K562 (cell line): Measurements from ENCODE around the gene MMRN1. TPM values are rescaled to one million over a fixed set of nuclear protein-coding genes. Genes with fewer than 3 reads are reported as not detected.

Source experiments
- ATAC-seq: fragments of 200-7000 bp; cut with Tn5 transposase; 3 replicates; pipeline ENCODE4 v1.9.1; 2020; ENCODE audit warnings: moderate library complexity
- BruUV-seq: library from RNA; stranded (reverse); fragments of 400-500 nt; replicated peaks from 2 replicates; lab custom pipeline; 2021; lab: Mats Ljungman, UMichigan
- CTCF ChIA-PET: fragments of 300-600 bp; formaldehyde crosslinking; extraction: SDS; loops from one replicate; lab custom pipeline; 2021; ENCODE audit warnings: low intra/inter-chr PET ratio; lab: Yijun Ruan, JAX
- POLR2A ChIA-PET: fragments of 300-600, 350-650 bp; sonication (Branson Sonifier 250); formaldehyde crosslinking; extraction: SDS; loops from one replicate; lab custom pipeline; 2021; ENCODE audit warnings: antibody characterized with exemption, inconsistent platforms; lab: Yijun Ruan, JAX
- DNase-seq, 4 experiments: peaks; one replicate each; pipeline versions ENCODE4 v3.0.0 to v3.0.0-alpha.2; 2011 to 2018; ENCODE audit warnings: low spot score in 3 of 4, mixed read lengths in 3 of 4; ENCODE audit errors: extremely low read depth in 1 of 4
- FAIRE-seq: peaks from 2 replicates; lab custom pipeline; 2011; peaks lifted over from hg19 to GRCh38; lab: Jason Lieb, UNC
- H2AFZ ChIP-seq: 2 replicates; pipeline ENCODE4 v1.6.0; 2011; ENCODE audit warnings: low read depth, low read length, control low read depth, inconsistent platforms
- H3K27ac ChIP-seq: fragments of 200-600 bp; 3 replicates; pipeline ENCODE4 v1.8.0; 2011; ENCODE audit warnings: low read depth, mild to moderate bottlenecking, control low read depth, inconsistent platforms, low read length, moderate library complexity, mixed read lengths; ENCODE audit errors: extremely low read depth
- H3K27me3 ChIP-seq, 2 experiments: fragments of 300-600 bp in 1 of 2; 2 replicates in 1 of 2; 3 replicates in 1 of 2; pipeline versions ENCODE4 v1.6.0 to v1.8.0; 2011; ENCODE audit warnings: inconsistent platforms in 2 of 2, low read length in 2 of 2, mild to moderate bottlenecking in 1 of 2, mixed read lengths in 1 of 2, moderate library complexity in 1 of 2; ENCODE audit not compliant: control insufficient read depth in 2 of 2, insufficient read depth in 2 of 2
- H3K36me3 ChIP-seq: fragments of 300-600 bp; 3 replicates; pipeline ENCODE4 v1.8.0; 2011; ENCODE audit warnings: mild to moderate bottlenecking, low read length, inconsistent platforms; ENCODE audit not compliant: control insufficient read depth, insufficient read depth
- H3K4me1 ChIP-seq, 2 experiments: fragments of 200-600 bp in 1 of 2; replicated peaks in 1 of 2; 2 replicates in 1 of 2; 3 replicates in 1 of 2; pipeline versions ENCODE4 v1.5.1 to v1.8.0; 2011; ENCODE audit warnings: inconsistent platforms in 2 of 2, low read length in 2 of 2, mild to moderate bottlenecking in 1 of 2, mixed read lengths in 1 of 2, moderate library complexity in 1 of 2; ENCODE audit not compliant: control insufficient read depth in 2 of 2, insufficient read depth in 2 of 2
- H3K4me2 ChIP-seq: 2 replicates; pipeline ENCODE4 v1.6.1; 2011; ENCODE audit warnings: low read length, control low read depth, inconsistent platforms, mixed read lengths; ENCODE audit not compliant: insufficient read depth
- H3K4me3 ChIP-seq: fragments of 200-600 bp; sonication (generic), shearing (Covaris generic); 2 replicates; pipeline ENCODE4 v1.5.1; 2016; ENCODE audit warnings: control low read depth, inconsistent platforms
- H3K79me2 ChIP-seq: fragments of 200-600 bp; 3 replicates; pipeline ENCODE4 v1.8.0; 2011; ENCODE audit warnings: low read length, inconsistent platforms; ENCODE audit not compliant: control insufficient read depth, insufficient read depth
- H3K9ac ChIP-seq, 2 experiments: 2 replicates each; pipeline versions ENCODE4 v1.6.0 to v1.6.1; 2011; ENCODE audit warnings: low read depth in 2 of 2, low read length in 2 of 2, control low read depth in 1 of 2, inconsistent platforms in 1 of 2, mild to moderate bottlenecking in 1 of 2, mixed read lengths in 1 of 2; ENCODE audit not compliant: insufficient read depth in 1 of 2
- H3K9me1 ChIP-seq: one replicate; pipeline ENCODE4 v1.6.0; 2011; ENCODE audit warnings: inconsistent platforms, mild to moderate bottlenecking, low read length, moderate library complexity; ENCODE audit not compliant: control insufficient read depth, insufficient read depth
- H3K9me3 ChIP-seq: replicated peaks from 2 replicates; pipeline ENCODE4 v1.5.1; 2011; ENCODE audit warnings: low read depth, low read length, inconsistent platforms; ENCODE audit not compliant: control insufficient read depth, insufficient read depth
- H4K20me1 ChIP-seq: replicated peaks from 2 replicates; pipeline ENCODE4 v1.6.1; 2011; ENCODE audit warnings: low read length, inconsistent platforms, mixed read lengths; ENCODE audit not compliant: control insufficient read depth, insufficient read depth
- ARID2 ChIP-seq: fragments of 450-650 bp; IDR thresholded peaks from 2 replicates; pipeline ENCODE4 v1.6.1; 2017; ENCODE audit warnings: antibody characterized with exemption, mild to moderate bottlenecking
- CEBPB ChIP-seq: fragments of 450-650 bp; IDR thresholded peaks from 2 replicates; pipeline ENCODE4 v1.6.1; 2016; ENCODE audit warnings: missing genetic modification characterization, missing compliant biosample characterization
- ESRRB ChIP-seq: fragments of 250-450 bp; sonication (Bioruptor Pico); IDR thresholded peaks from 2 replicates; pipeline ENCODE4 v1.5.0; 2020; ENCODE audit warnings: mild to moderate bottlenecking, moderate library complexity, borderline replicate concordance
- FOXK2 ChIP-seq, 2 experiments: fragments of 450-650 bp; IDR thresholded peaks in 1 of 2; conservative IDR thresholded peaks in 1 of 2; 2 replicates each; pipeline ENCODE4 v1.6.1; 2016; ENCODE audit warnings: low read depth in 2 of 2, mild to moderate bottlenecking in 1 of 2
- SAFB ChIP-seq: fragments of 200-400 bp; formaldehyde crosslinking; IDR thresholded peaks from 2 replicates; pipeline ENCODE4 v1.6.1; 2017; ENCODE audit warnings: low read depth, low read length, borderline replicate concordance
- USF1 ChIP-seq: sonication (generic); formaldehyde crosslinking; IDR thresholded peaks from 2 replicates; pipeline ENCODE4 v1.9.0; 2022; ENCODE audit warnings: mild to moderate bottlenecking, missing genetic modification reagents
- ZEB2 ChIP-seq: fragments of 450-650 bp; IDR thresholded peaks from 2 replicates; pipeline ENCODE4 v1.6.1; 2016
- WGBS: fragments of 100-300 bp; shearing (Covaris generic); methylation state at CpG from one replicate; pipeline ENCODE4 v1.1.6; 2016; ENCODE audit warnings: low coverage, mixed read lengths; ENCODE audit not compliant: insufficient coverage; ENCODE audit errors: missing lambda C conversion rate; 5-methylcytosine and 5-hydroxymethylcytosine counted together
- in situ Hi-C: fragments of 300-500 bp; cut with MboI; formaldehyde crosslinking; loops from 4 replicates; pipeline ENCODE4 v1.15.0; 2018; ENCODE audit warnings: inconsistent platforms, mixed read lengths
- intact Hi-C: fragments of 100-400 bp; cut with micrococcal nuclease; formaldehyde crosslinking; loops from 2 replicates; pipeline ENCODE4 v1.14.2; 2022
- polyA plus RNA-seq, 8 experiments: library from polyadenylated mRNA; depleted of rRNA in 4 of 8; stranded (reverse) in 5 of 8; unstranded in 3 of 8; fragments of >200 nt; fragmentation: Nextera tagmentation in 2 of 8; fragmentation: Illumina TruSeq in 1 of 8; extraction: Ambion mirVana in 2 of 8; extraction: Trizol in 1 of 8; gene quantifications; 2 replicates each; pipeline versions ENCODE4 v1.2.1 to v1.2.3, GENCODE V29; 2011 to 2014; ENCODE audit warnings: inconsistent platforms in 1 of 8, missing spikeins in 1 of 8
- total RNA-seq, 7 experiments: library from RNA; depleted of rRNA in 6 of 7; stranded (reverse); fragments of >200 nt in 6 of 7; fragmentation: Illumina TruSeq in 2 of 7; extraction: Trizol in 2 of 7; gene quantifications; 2 replicates each; pipeline versions ENCODE4 v1.2.1 to v1.2.3, GENCODE V29; 2011 to 2021; ENCODE audit warnings: low replicate concordance in 1 of 7
- TF ChIP-seq, protein P1 (sequence below): fragments of 450-650 bp; IDR thresholded peaks from 2 replicates; pipeline ENCODE4 v1.6.1; 2017; ENCODE audit warnings: mild to moderate bottlenecking, moderate library complexity

Gene MMRN1
- total and polyA plus RNA-seq, 9 of the 15 experiments (the other 6 are each of a cell fraction or from before 2014, with no cell fraction given), result 0.01 to 0.06 (median 0.02) TPM; not detected in 6

- WGBS, result 12% methylated on average over 3 of the region's 3 CpGs
- Histone ChIP-seq H3K9me1 (no peaks in the 10 kb centered on the region), H2AFZ (no peak overlapping the region), H3K27me3 (no peaks in the 10 kb centered on the region), H3K36me3 (no peaks in the 10 kb centered on the region), H3K4me2 (no peak overlapping the region), H3K27ac (no peak overlapping the region), H3K79me2 (no peaks in the 10 kb centered on the region), H3K4me3 (no peak overlapping the region), H3K9ac (no peak overlapping the region), H3K9me3 (no peaks in the 10 kb centered on the region), H3K4me1 (no peaks in the 10 kb centered on the region), H4K20me1 (no peaks in the 10 kb centered on the region)
- ChIA-PET CTCF (no interaction called here), POLR2A (no interaction called here)
- no peak for FAIRE-seq
- no peak for TF ChIP-seq ARID2
- no peak for TF ChIP-seq ESRRB (CRISPR knock-in tag)
- TF ChIP-seq USF1 (CRISPR knock-in tag), result no peak
- no peak for TF ChIP-seq FOXK2 (conservative IDR thresholded peaks at IDR 0.05 in 1 of 2, IDR thresholded peaks at IDR 0.05 in 1 of 2; ENCODE audit: low read depth in 2 of 2)
- no peak for ATAC-seq
- BruUV-seq, result no TSS peak
- no peak for DNase-seq
- intact Hi-C loops, result no loop called here
- in situ Hi-C loops, result no loop called here
These were observed 18.1 kb upstream of the MMRN1 start for GRCh38 chr4:89876548-89876947.

DNA sequence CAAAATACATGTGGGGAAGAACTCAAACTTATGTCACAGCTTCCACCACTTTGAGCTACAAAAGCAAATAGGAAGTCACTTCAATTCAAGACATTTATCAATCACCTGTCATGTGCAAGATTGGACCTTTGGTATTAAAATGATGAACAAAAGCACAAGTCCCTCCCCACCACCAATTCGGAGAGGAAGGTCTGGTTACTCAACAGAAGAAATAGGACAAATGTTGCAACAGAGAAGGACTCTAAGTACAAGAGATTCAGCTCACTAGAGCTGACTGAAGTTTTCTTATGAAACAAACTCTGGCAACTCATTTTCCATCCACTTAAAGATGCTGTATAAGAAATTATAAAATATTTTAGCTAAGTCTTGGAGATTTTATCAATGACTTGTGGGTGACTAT, 16.0 kb upstream of the MMRN1 start:
- no peaks in the 10 kb centered on the region for H3K9me3 ChIP-seq
- ATAC-seq (no peak), DNase-seq (no peak), FAIRE-seq (no peak)
- H3K79me2 ChIP-seq, result no peaks in the 10 kb centered on the region
- no peak overlapping the region for H3K27ac ChIP-seq
- H3K36me3 ChIP-seq, result no peaks in the 10 kb centered on the region
- in situ Hi-C loops (no loop called here), intact Hi-C loops (no loop called here)
- H3K9ac ChIP-seq, result no peak overlapping the region
- H3K27me3 ChIP-seq, result no peaks in the 10 kb centered on the region
- no peak overlapping the region for H3K4me2 ChIP-seq
- BruUV-seq, result no TSS peak
- H4K20me1 ChIP-seq, result no peaks in the 10 kb centered on the region
- 8% methylated on average over 1 of the region's 1 CpG for WGBS
- no peaks in the 10 kb centered on the region for H3K4me1 ChIP-seq
- peak overlapping the region; percentile 59 for H2AFZ ChIP-seq
- no peak overlapping the region for H3K4me3 ChIP-seq
- H3K9me1 ChIP-seq, result no peaks in the 10 kb centered on the region
- TF ChIP-seq ZEB2, result no peak
- no peak for TF ChIP-seq SAFB
- TF ChIP-seq CEBPB (tag), result peak; percentile 29; the same call in 1 of the 2 replicates
- TF ChIP-seq, protein P1, sequence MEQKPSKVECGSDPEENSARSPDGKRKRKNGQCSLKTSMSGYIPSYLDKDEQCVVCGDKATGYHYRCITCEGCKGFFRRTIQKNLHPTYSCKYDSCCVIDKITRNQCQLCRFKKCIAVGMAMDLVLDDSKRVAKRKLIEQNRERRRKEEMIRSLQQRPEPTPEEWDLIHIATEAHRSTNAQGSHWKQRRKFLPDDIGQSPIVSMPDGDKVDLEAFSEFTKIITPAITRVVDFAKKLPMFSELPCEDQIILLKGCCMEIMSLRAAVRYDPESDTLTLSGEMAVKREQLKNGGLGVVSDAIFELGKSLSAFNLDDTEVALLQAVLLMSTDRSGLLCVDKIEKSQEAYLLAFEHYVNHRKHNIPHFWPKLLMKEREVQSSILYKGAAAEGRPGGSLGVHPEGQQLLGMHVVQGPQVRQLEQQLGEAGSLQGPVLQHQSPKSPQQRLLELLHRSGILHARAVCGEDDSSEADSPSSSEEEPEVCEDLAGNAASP, result no peak
- POLR2A ChIA-PET, result no interaction called here
- CTCF ChIA-PET, result no interaction called here
